Naive thymus-derived CD4-positive, alpha-beta T cell (primary cell): ENCODE data around the gene PRKCA. TPM values are rescaled to one million over a fixed set of nuclear protein-coding genes. Genes with fewer than 3 reads are reported as not detected.
"Not testable (repeated sequence)": the region's sequence is repeated elsewhere in the genome, so short reads cannot be mapped to it uniquely, and the experiment has no call there.

Experiments used
- ATAC-seq: fragments of 150-1000 bp; cut with Tn5 transposase; 2 replicates; pipeline ENCODE4 v1.10.0; 2021; ENCODE audit warnings: mild to moderate bottlenecking, moderate library complexity
- CTCF ChIA-PET: fragments of 350-600 bp; sonication (Branson Sonifier 250); formaldehyde crosslinking; loops from one replicate; lab custom pipeline; 2021; ENCODE audit warnings: antibody characterized with exemption; lab: Charles Lee
- POLR2A ChIA-PET: fragments of 350-600 bp; sonication (Branson Sonifier 250); formaldehyde crosslinking; loops from one replicate; lab custom pipeline; 2021; ENCODE audit warnings: antibody characterized with exemption, inconsistent platforms; lab: Charles Lee
- DNase-seq, 9 donors: peaks; one replicate each; pipeline versions ENCODE4 v3.0.0 to v3.0.0-alpha.2; 2020 to 2022; ENCODE audit warnings: mixed read lengths in 1 of 9
- H3K27ac ChIP-seq: one replicate; pipeline ENCODE4 v1.7.0; 2013; ENCODE audit warnings: mild to moderate bottlenecking, low read depth, low read length, moderate library complexity
- H3K27me3 ChIP-seq, 2 donors: one replicate each; pipeline ENCODE4 v1.7.0; 2013; ENCODE audit warnings: low read length in 2 of 2, mild to moderate bottlenecking in 2 of 2, moderate library complexity in 2 of 2; ENCODE audit not compliant: control insufficient read depth in 2 of 2, insufficient read depth in 2 of 2
- H3K36me3 ChIP-seq, 3 experiments: 1 replicate in 2 of 3; 2 replicates in 1 of 3; pipeline ENCODE4 v1.7.0; 2013; ENCODE audit warnings: low read length in 3 of 3, mild to moderate bottlenecking in 3 of 3, moderate library complexity in 1 of 3; ENCODE audit not compliant: insufficient read depth in 3 of 3, control insufficient read depth in 2 of 3
- H3K4me1 ChIP-seq, 2 donors: one replicate each; pipeline ENCODE4 v1.7.0; 2013; ENCODE audit warnings: low read length in 2 of 2, mild to moderate bottlenecking in 2 of 2, moderate library complexity in 1 of 2; ENCODE audit not compliant: control insufficient read depth in 2 of 2, insufficient read depth in 2 of 2
- H3K4me3 ChIP-seq: 2 replicates; pipeline ENCODE4 v1.7.0; 2013; ENCODE audit warnings: mild to moderate bottlenecking, low read length
- H3K9me3 ChIP-seq, 3 experiments: 1 replicate in 2 of 3; 2 replicates in 1 of 3; pipeline ENCODE4 v1.7.0; 2013; ENCODE audit warnings: low read length in 3 of 3; ENCODE audit not compliant: control insufficient read depth in 2 of 3
- H3K27ac Mint-ChIP-seq, 9 donors: one replicate each; pipeline ENCODE4 v1.8.0; 2020 to 2022; ENCODE audit warnings: mixed read lengths in 9 of 9, mild to moderate bottlenecking in 8 of 9, moderate library complexity in 5 of 9, inconsistent platforms in 2 of 9
- H3K27me3 Mint-ChIP-seq, 5 donors: one replicate each; pipeline ENCODE4 v1.8.0; 2021 to 2022; ENCODE audit warnings: mixed read lengths in 5 of 5, mild to moderate bottlenecking in 1 of 5
- H3K36me3 Mint-ChIP-seq, 5 donors: one replicate each; pipeline ENCODE4 v1.8.0; 2020 to 2022; ENCODE audit warnings: mixed read lengths in 5 of 5, mild to moderate bottlenecking in 3 of 5, inconsistent platforms in 1 of 5
- H3K4me1 Mint-ChIP-seq, 7 donors: one replicate each; pipeline ENCODE4 v1.8.0; 2020 to 2022; ENCODE audit warnings: mixed read lengths in 7 of 7, mild to moderate bottlenecking in 3 of 7, inconsistent platforms in 1 of 7
- H3K4me3 Mint-ChIP-seq, 10 donors: one replicate each; pipeline ENCODE4 v1.8.0; 2020 to 2022; ENCODE audit warnings: mild to moderate bottlenecking in 10 of 10, mixed read lengths in 10 of 10, moderate library complexity in 6 of 10, inconsistent platforms in 2 of 10
- H3K9me3 Mint-ChIP-seq, 11 donors: one replicate each; pipeline ENCODE4 v1.8.0; 2020 to 2022; ENCODE audit warnings: mixed read lengths in 11 of 11, mild to moderate bottlenecking in 4 of 11, inconsistent platforms in 1 of 11, moderate library complexity in 1 of 11
- intact Hi-C, 2 donors: fragments of 100-400 bp; cut with micrococcal nuclease; formaldehyde crosslinking; loops; one replicate each; pipeline ENCODE4 v1.15.1; 2023
- polyA plus RNA-seq, 2 donors: library from polyadenylated mRNA; unstranded; fragments of 300-500 nt; fragmentation: Illumina TruSeq; gene quantifications; one replicate each; pipeline ENCODE4 v1.2.3, GENCODE V29; 2021
- total RNA-seq, 6 experiments: library from RNA in 5 of 6; stranded (reverse) in 5 of 6; gene quantifications; 1 replicate in 5 of 6; 2 replicates in 1 of 6; pipeline ENCODE4 v1.2.3 and lab custom pipeline; 2021 to 2026

The PRKCA gene
- total and polyA plus RNA-seq, 7 experiments from 2014 or later, result 4.1 to 186 (median 122) TPM

GRCh38 chr17:66395961-66396360 is 93.5 kb downstream of the PRKCA start:
- H3K4me1 Mint-ChIP-seq, result peaks cover 48 to 97% (median 84%) of the 10 kb centered on the region in 7 donors
- no peaks in the 10 kb centered on the region for H3K27me3 Mint-ChIP-seq
- no peak overlapping the region for H3K27ac ChIP-seq
- H3K27ac Mint-ChIP-seq, result peak overlapping the region; percentile 30 to 97 (median 75)
- H3K9me3 Mint-ChIP-seq, result peaks cover 0 to 14% (median 0%) of the 10 kb centered on the region in 11 donors
- no peak for DNase-seq
- H3K9me3 ChIP-seq, result peaks cover 0 to 4% (median 0%) of the 10 kb centered on the region in 3 experiments
- POLR2A ChIA-PET, result no interaction called here
- no peaks in the 10 kb centered on the region for H3K36me3 ChIP-seq
- intact Hi-C loops, result no loop called here
- CTCF ChIA-PET, result no interaction called here
- no peaks in the 10 kb centered on the region for H3K27me3 ChIP-seq
- H3K4me1 ChIP-seq, result peaks cover 7 to 74% of the 10 kb centered on the region in 2 donors
- H3K36me3 Mint-ChIP-seq, result peaks cover 6 to 43% (median 21%) of the 10 kb centered on the region in 5 donors
- peak overlapping the region in 7 of 10 donors; percentile 1 to 61 (median 40) for H3K4me3 Mint-ChIP-seq
- H3K4me3 ChIP-seq, result no peak overlapping the region
- ATAC-seq, result no peak

GRCh38 chr17:66397486-66397885 is 95.1 kb downstream of the PRKCA start:
- Histone ChIP-seq H3K4me1 (peaks cover 7 to 73% of the 10 kb centered on the region in 2 donors), H3K4me3 (no peak overlapping the region), H3K9me3 (peaks cover 0 to 4% (median 0%) of the 10 kb centered on the region in 3 experiments), H3K27ac (peak overlapping the region; percentile 58), H3K36me3 (no peaks in the 10 kb centered on the region), H3K27me3 (no peaks in the 10 kb centered on the region)
- Mint-ChIP-seq H3K27me3 (no peaks in the 10 kb centered on the region), H3K27ac (peak overlapping the region; percentile 82 to 98 (median 90)), H3K9me3 (peaks cover 0 to 16% (median 0%) of the 10 kb centered on the region in 11 donors), H3K4me1 (peaks cover 52 to 97% (median 84%) of the 10 kb centered on the region in 7 donors), H3K4me3 (peak overlapping the region; percentile 43 to 87 (median 74)), H3K36me3 (peaks cover 6 to 48% (median 18%) of the 10 kb centered on the region in 5 donors)
- intact Hi-C loops, result no loop called here
- DNase-seq, result peak in 2 of 9 donors; percentile 13 to 30
- ChIA-PET CTCF (interaction anchor here (0.7 kb wide), 3 partner anchors 24 to 375 kb away, joined by 3 to 4 read pairs (median 4); no protein-coding TSS in a partner anchor), POLR2A (interaction anchor here (0.6 to 1.9 kb wide), 8 partner anchors 11 to 124 kb away, joined by 3 to 5 read pairs (median 3); no protein-coding TSS in a partner anchor)
- ATAC-seq, result peak; percentile 21

GRCh38 chr17:66398059-66398458 is 95.6 kb downstream of the PRKCA start:
- Histone ChIP-seq H3K27ac (peak overlapping the region; percentile 58), H3K4me3 (no peak overlapping the region), H3K36me3 (no peaks in the 10 kb centered on the region), H3K4me1 (peaks cover 7 to 73% of the 10 kb centered on the region in 2 donors), H3K27me3 (no peaks in the 10 kb centered on the region), H3K9me3 (peaks cover 0 to 4% (median 0%) of the 10 kb centered on the region in 3 experiments)
- POLR2A ChIA-PET, result interaction anchor here (0.7 to 1.9 kb wide), 10 partner anchors 11 to 124 kb away, joined by 3 to 5 read pairs (median 3); no protein-coding TSS in a partner anchor
- Mint-ChIP-seq H3K9me3 (peaks cover 0 to 16% (median 0%) of the 10 kb centered on the region in 11 donors), H3K4me3 (peak overlapping the region; percentile 60 to 87 (median 78)), H3K27me3 (no peaks in the 10 kb centered on the region), H3K36me3 (peaks cover 6 to 48% (median 13%) of the 10 kb centered on the region in 5 donors), H3K4me1 (peaks cover 50 to 97% (median 84%) of the 10 kb centered on the region in 7 donors), H3K27ac (peak overlapping the region; percentile 78 to 98 (median 90))
- ATAC-seq (no peak), DNase-seq (peak in 1 of 9 donors; percentile 1)
- CTCF ChIA-PET, result no interaction called here
- intact Hi-C loops, result loop anchor here (2.0 kb wide), 5 partner anchors 15 to 95 kb away; partner anchors contain the start of gene PRKCA (in 1 of the 2)

GRCh38 chr17:66398617-66399016 is 96.2 kb downstream of the PRKCA start:
- ChIA-PET POLR2A (interaction anchor here (0.7 to 1.9 kb wide), 7 partner anchors 11 to 125 kb away, joined by 3 to 5 read pairs (median 3); no protein-coding TSS in a partner anchor), CTCF (interaction anchor here (1.0 kb wide), 1 partner anchor 10 kb away, joined by 3 read pairs; no protein-coding TSS in a partner anchor)
- no peaks in the 10 kb centered on the region for H3K27me3 ChIP-seq
- H3K27ac ChIP-seq, result peak overlapping the region; percentile 58
- peaks cover 0 to 16% (median 0%) of the 10 kb centered on the region in 11 donors for H3K9me3 Mint-ChIP-seq
- no peaks in the 10 kb centered on the region for H3K36me3 ChIP-seq
- peaks cover 7 to 75% of the 10 kb centered on the region in 2 donors for H3K4me1 ChIP-seq
- ATAC-seq (no peak), DNase-seq (peak in 1 of 9 donors; percentile 13)
- H3K4me1 Mint-ChIP-seq, result peaks cover 50 to 97% (median 85%) of the 10 kb centered on the region in 7 donors
- H3K9me3 ChIP-seq, result peaks cover 0 to 4% (median 0%) of the 10 kb centered on the region in 3 experiments
- no peak overlapping the region for H3K4me3 ChIP-seq
- H3K36me3 Mint-ChIP-seq, result peaks cover 6 to 45% (median 13%) of the 10 kb centered on the region in 5 donors
- no peaks in the 10 kb centered on the region for H3K27me3 Mint-ChIP-seq
- peak overlapping the region; percentile 78 to 98 (median 90) for H3K27ac Mint-ChIP-seq
- H3K4me3 Mint-ChIP-seq, result peak overlapping the region; percentile 60 to 87 (median 78)
- intact Hi-C loops, result loop anchor here (1.0 to 2.0 kb wide), 7 partner anchors 9 to 96 kb away; partner anchors contain the start of gene PRKCA (in 1 of the 2)

- peak; percentile 89 for ATAC-seq
- DNase-seq, result peak in 8 of 9 donors; percentile 19 to 80 (median 70)
- CTCF ChIA-PET, result interaction anchor here (0.6 to 1.0 kb wide), 3 partner anchors 9 to 95 kb away, joined by 3 read pairs; no protein-coding TSS in a partner anchor
- Mint-ChIP-seq H3K36me3 (peaks cover under 1 to 41% (median 5%) of the 10 kb centered on the region in 5 donors), H3K4me1 (peaks cover 53 to 97% (median 86%) of the 10 kb centered on the region in 7 donors), H3K27me3 (no peaks in the 10 kb centered on the region), H3K27ac (peak overlapping the region; percentile 78 to 98 (median 90)), H3K4me3 (peak overlapping the region; percentile 60 to 87 (median 78)), H3K9me3 (peaks cover 0 to 12% (median 0%) of the 10 kb centered on the region in 11 donors)
- Histone ChIP-seq H3K9me3 (no peaks in the 10 kb centered on the region), H3K36me3 (no peaks in the 10 kb centered on the region), H3K4me1 (peaks cover 13 to 82% of the 10 kb centered on the region in 2 donors), H3K27ac (peak overlapping the region; percentile 58), H3K27me3 (no peaks in the 10 kb centered on the region), H3K4me3 (no peak overlapping the region)
- POLR2A ChIA-PET, result interaction anchor here (0.8 to 1.9 kb wide), 6 partner anchors 11 to 125 kb away, joined by 3 to 5 read pairs (median 3); no protein-coding TSS in a partner anchor
- intact Hi-C loops, result loop anchor here (1.0 to 2.0 kb wide), 7 partner anchors 8 to 97 kb away; partner anchors contain the start of gene PRKCA (in 1 of the 2)
Measured at GRCh38 chr17:66399441-66399840, 97.0 kb downstream of the PRKCA start.

GRCh38 chr17:66400041-66400688 is 97.8 kb downstream of the PRKCA start:
- H3K4me3 ChIP-seq, H3K36me3 ChIP-seq, H3K27me3 ChIP-seq, H3K9me3 ChIP-seq, ATAC-seq, H3K27me3 Mint-ChIP-seq, intact Hi-C loops: not testable (repeated sequence)
- ChIA-PET POLR2A (interaction anchor here (0.8 to 1.0 kb wide), 4 partner anchors 10 to 38 kb away, joined by 3 to 4 read pairs (median 3); no protein-coding TSS in a partner anchor), CTCF (interaction anchor here (0.6 kb wide), 1 partner anchor 96 kb away, joined by 3 read pairs; no protein-coding TSS in a partner anchor)
- Mint-ChIP-seq H3K9me3 (peaks cover 0 to 10% (median 0%) of the 10 kb centered on the region in 11 donors), H3K4me3 (peak overlapping the region in 9 of 10 donors; percentile 14 to 87 (median 55)), H3K36me3 (peaks cover 0 to 36% (median 0%) of the 10 kb centered on the region in 5 donors), H3K27ac (peak overlapping the region; percentile 82 to 97 (median 90)), H3K4me1 (peaks cover 50 to 95% (median 83%) of the 10 kb centered on the region in 7 donors)
- Histone ChIP-seq H3K4me1 (peaks cover 14 to 87% of the 10 kb centered on the region in 2 donors), H3K27ac (peak overlapping the region; percentile 58)
- peak in 1 of 9 donors; percentile 22 for DNase-seq
